ENCODE measurements around the gene CHFR.
"Not testable (repeated sequence)": the region's sequence is repeated elsewhere in the genome, so short reads cannot be mapped to it uniquely, and the experiment has no call there.

Gene CHFR

GRCh38 chr12:132872073-132872855 lies 15.1 kb downstream of the CHFR start:
- Mint-ChIP-seq H3K4me1 (peaks cover 10% of the 10 kb centered on the region), H3K9me3 (no peaks in the 10 kb centered on the region), H3K36me3 (ENCODE audit: insufficient read depth) (peaks cover 55% of the 10 kb centered on the region), H3K27ac (ENCODE audit: low read depth) (peak overlapping the region; percentile 53), H3K4me3 (peak overlapping the region; percentile 34), H3K27me3 (no peaks in the 10 kb centered on the region)
- ATAC-seq (replicated peaks; ENCODE audit: extremely low read depth, poor library complexity, severe bottlenecking) (no peak), DNase-seq (ENCODE audit: low spot score in 2 of 2) (no peak)

- Mint-ChIP-seq H3K4me1 (peaks cover 16% of the 10 kb centered on the region), H3K27me3 (no peaks in the 10 kb centered on the region)
These were observed 17.9 kb downstream of the CHFR start for GRCh38 chr12:132869551-132869950.

GRCh38 chr12:132866251-132866828 lies 21.1 kb downstream of the CHFR start:
- peak overlapping the region; percentile 24 for H3K27ac Mint-ChIP-seq (ENCODE audit: low read depth)
- H3K9me3 Mint-ChIP-seq, result no peaks in the 10 kb centered on the region
- ATAC-seq (replicated peaks; ENCODE audit: extremely low read depth, poor library complexity, severe bottlenecking), result no peak
- no peaks in the 10 kb centered on the region for H3K27me3 Mint-ChIP-seq
- peaks cover 7% of the 10 kb centered on the region for H3K4me1 Mint-ChIP-seq
- DNase-seq (ENCODE audit: low spot score in 2 of 2), result no peak
- peaks cover 39% of the 10 kb centered on the region for H3K36me3 Mint-ChIP-seq (ENCODE audit: insufficient read depth)
- no peak overlapping the region for H3K4me3 Mint-ChIP-seq

More at GRCh38 chr12:132869551-132869950, 17.9 kb downstream of the CHFR start:
- H3K4me3 Mint-ChIP-seq, result no peak overlapping the region
- H3K9me3 Mint-ChIP-seq, result no peaks in the 10 kb centered on the region
- H3K36me3 Mint-ChIP-seq (ENCODE audit: insufficient read depth), result peaks cover 47% of the 10 kb centered on the region
- ATAC-seq (replicated peaks; ENCODE audit: extremely low read depth, poor library complexity, severe bottlenecking) (no peak), DNase-seq (ENCODE audit: low spot score in 2 of 2) (no peak)
- no peak overlapping the region for H3K27ac Mint-ChIP-seq (ENCODE audit: low read depth)

DNA sequence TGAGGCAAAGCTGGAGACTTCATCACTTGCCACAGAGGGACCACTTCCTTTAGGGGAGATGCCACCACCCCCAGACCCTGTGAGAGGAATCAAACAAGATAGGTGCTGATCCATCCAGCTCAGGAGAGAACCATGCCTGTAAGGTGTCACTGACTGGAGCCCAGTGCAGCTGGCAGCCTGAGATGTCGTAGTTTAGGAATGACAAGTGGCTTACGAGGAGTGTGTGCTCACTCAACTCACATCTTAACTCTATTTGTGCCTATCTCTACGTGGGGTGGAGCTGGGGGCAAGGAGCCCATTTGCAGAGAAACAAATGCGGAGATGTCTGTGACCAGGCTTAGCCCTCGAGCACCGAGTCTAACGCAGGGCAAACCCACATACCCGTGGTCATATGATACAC lies 25.8 kb downstream of the CHFR start:
- Mint-ChIP-seq H3K27ac (ENCODE audit: low read depth) (no peak overlapping the region), H3K36me3 (ENCODE audit: insufficient read depth) (peaks cover 45% of the 10 kb centered on the region), H3K4me3 (no peak overlapping the region), H3K27me3 (no peaks in the 10 kb centered on the region), H3K9me3 (no peaks in the 10 kb centered on the region), H3K4me1 (no peaks in the 10 kb centered on the region)
- DNase-seq (ENCODE audit: low spot score in 2 of 2), result no peak
- ATAC-seq (replicated peaks; ENCODE audit: extremely low read depth, poor library complexity, severe bottlenecking), result no peak

GRCh38 chr12:132858718-132859266 lies 28.6 kb downstream of the CHFR start:
- Mint-ChIP-seq H3K27me3 (no peaks in the 10 kb centered on the region), H3K36me3 (ENCODE audit: insufficient read depth) (peaks cover 63% of the 10 kb centered on the region), H3K9me3 (no peaks in the 10 kb centered on the region), H3K4me3 (no peak overlapping the region), H3K4me1 (no peaks in the 10 kb centered on the region), H3K27ac (ENCODE audit: low read depth) (no peak overlapping the region)
- DNase-seq (ENCODE audit: low spot score in 2 of 2) (no peak), ATAC-seq (replicated peaks; ENCODE audit: extremely low read depth, poor library complexity, severe bottlenecking) (no peak)

DNA sequence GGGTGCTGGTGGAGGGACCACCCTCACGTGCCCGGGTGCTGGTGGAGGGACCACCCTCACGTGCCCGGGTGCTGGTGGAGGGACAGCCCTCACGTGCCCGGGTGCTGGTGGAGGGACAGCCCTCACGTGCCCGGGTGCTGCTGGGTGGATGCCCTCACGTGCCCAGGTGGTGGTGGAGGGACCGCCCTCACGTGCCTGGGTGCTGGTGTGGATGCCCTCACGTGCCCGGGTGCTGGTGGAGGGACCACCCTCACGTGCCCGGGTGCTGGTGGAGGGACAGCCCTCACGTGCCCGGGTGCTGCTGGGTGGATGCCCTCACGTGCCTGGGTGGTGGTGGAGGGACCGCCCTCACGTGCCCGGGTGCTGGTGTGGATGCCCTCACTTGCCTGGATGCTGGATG lies 30.4 kb downstream of the CHFR start:
- peaks cover 73% of the 10 kb centered on the region for H3K36me3 Mint-ChIP-seq (ENCODE audit: insufficient read depth)
- H3K4me3 Mint-ChIP-seq; ATAC-seq (replicated peaks; ENCODE audit: extremely low read depth, poor library complexity, severe bottlenecking); H3K9me3 Mint-ChIP-seq; H3K4me1 Mint-ChIP-seq; H3K27me3 Mint-ChIP-seq; H3K27ac Mint-ChIP-seq (ENCODE audit: low read depth); DNase-seq (ENCODE audit: low spot score in 2 of 2): not testable (repeated sequence)

DNA sequence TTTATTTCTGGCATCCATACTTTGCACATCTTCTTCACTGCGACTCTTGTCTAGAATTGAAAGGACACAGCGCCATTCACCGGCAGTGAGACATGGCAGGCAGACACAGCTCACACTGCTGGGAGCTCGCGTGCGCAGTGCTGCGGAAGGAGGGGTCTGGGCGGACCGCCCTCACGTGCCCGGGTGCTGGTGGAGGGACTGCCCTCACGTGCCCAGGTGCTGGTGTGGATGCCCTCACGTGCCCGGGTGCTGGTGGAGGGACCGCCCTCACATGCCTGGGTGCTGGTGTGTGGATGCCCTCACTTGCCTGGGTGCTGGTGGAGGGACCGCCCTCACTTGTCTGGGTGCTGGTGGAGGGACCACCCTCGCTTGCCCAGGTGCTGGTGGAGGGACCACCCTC lies 30.8 kb downstream of the CHFR start:
- H3K36me3 Mint-ChIP-seq (ENCODE audit: insufficient read depth), result peaks cover 76% of the 10 kb centered on the region
- no peak for ATAC-seq (replicated peaks; ENCODE audit: extremely low read depth, poor library complexity, severe bottlenecking)

GRCh38 chr12:132855211-132855610 lies 32.2 kb downstream of the CHFR start:
- not testable (repeated sequence) for DNase-seq (ENCODE audit: low spot score in 2 of 2); H3K4me3 Mint-ChIP-seq; H3K27ac Mint-ChIP-seq (ENCODE audit: low read depth); H3K4me1 Mint-ChIP-seq; ATAC-seq (replicated peaks; ENCODE audit: extremely low read depth, poor library complexity, severe bottlenecking); H3K27me3 Mint-ChIP-seq; H3K9me3 Mint-ChIP-seq
- peaks cover 76% of the 10 kb centered on the region for H3K36me3 Mint-ChIP-seq (ENCODE audit: insufficient read depth)

More for the DNA sequence above, 30.8 kb downstream of the CHFR start:
- H3K4me1 Mint-ChIP-seq, result no peaks in the 10 kb centered on the region
- no peaks in the 10 kb centered on the region for H3K9me3 Mint-ChIP-seq
- no peaks in the 10 kb centered on the region for H3K27me3 Mint-ChIP-seq
- no peak overlapping the region for H3K4me3 Mint-ChIP-seq
- no peak for DNase-seq (ENCODE audit: low spot score in 2 of 2)
- no peak overlapping the region for H3K27ac Mint-ChIP-seq (ENCODE audit: low read depth)

GRCh38 chr12:132853285-132854092 lies 33.9 kb downstream of the CHFR start:
- H3K4me3 Mint-ChIP-seq, result no peak overlapping the region
- no peak overlapping the region for H3K27ac Mint-ChIP-seq (ENCODE audit: low read depth)
- peaks cover 68% of the 10 kb centered on the region for H3K36me3 Mint-ChIP-seq (ENCODE audit: insufficient read depth)
- H3K9me3 Mint-ChIP-seq, result no peaks in the 10 kb centered on the region
- DNase-seq (ENCODE audit: low spot score in 2 of 2), result no peak
- H3K27me3 Mint-ChIP-seq, result no peaks in the 10 kb centered on the region
- no peak for ATAC-seq (replicated peaks; ENCODE audit: extremely low read depth, poor library complexity, severe bottlenecking)
- H3K4me1 Mint-ChIP-seq, result no peaks in the 10 kb centered on the region

GRCh38 chr12:132852496-132852895 lies 34.9 kb downstream of the CHFR start:
- no peak for ATAC-seq (replicated peaks; ENCODE audit: extremely low read depth, poor library complexity, severe bottlenecking)
- H3K27ac Mint-ChIP-seq (ENCODE audit: low read depth), result no peak overlapping the region
- H3K27me3 Mint-ChIP-seq, result no peaks in the 10 kb centered on the region

GRCh38 chr12:132851465-132851864 lies 35.9 kb downstream of the CHFR start:
- H3K36me3 Mint-ChIP-seq (ENCODE audit: insufficient read depth), result peaks cover 67% of the 10 kb centered on the region
- no peaks in the 10 kb centered on the region for H3K4me1 Mint-ChIP-seq
- H3K9me3 Mint-ChIP-seq, result no peaks in the 10 kb centered on the region
- H3K27me3 Mint-ChIP-seq, result no peaks in the 10 kb centered on the region
- H3K4me3 Mint-ChIP-seq, result no peak overlapping the region
- no peak overlapping the region for H3K27ac Mint-ChIP-seq (ENCODE audit: low read depth)
- no peak for ATAC-seq (replicated peaks; ENCODE audit: extremely low read depth, poor library complexity, severe bottlenecking)
- DNase-seq (ENCODE audit: low spot score in 2 of 2), result no peak

More at GRCh38 chr12:132852496-132852895, 34.9 kb downstream of the CHFR start:
- H3K36me3 Mint-ChIP-seq (ENCODE audit: insufficient read depth), result peaks cover 68% of the 10 kb centered on the region
- DNase-seq (ENCODE audit: low spot score in 2 of 2), result no peak
- no peak overlapping the region for H3K4me3 Mint-ChIP-seq
- H3K4me1 Mint-ChIP-seq, result no peaks in the 10 kb centered on the region
- no peaks in the 10 kb centered on the region for H3K9me3 Mint-ChIP-seq

DNA sequence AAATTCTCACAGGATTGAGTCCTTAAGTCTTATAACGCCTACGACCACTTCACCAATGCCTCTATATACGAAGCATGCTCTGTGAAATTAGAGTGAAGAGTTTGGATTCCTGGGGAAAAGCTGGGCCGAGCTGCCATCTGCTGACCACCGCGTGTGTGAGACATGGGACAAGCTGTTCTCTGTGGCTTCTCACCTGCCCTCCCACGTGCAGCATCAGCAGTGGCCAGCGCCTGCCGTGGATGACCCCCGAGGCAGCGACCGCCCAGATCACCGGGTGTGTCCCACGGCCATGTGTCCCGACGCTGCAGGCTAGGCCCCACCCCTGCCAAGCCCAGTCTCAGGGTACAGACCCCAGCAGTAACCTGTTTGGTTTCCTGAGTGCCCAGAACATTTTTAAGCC lies 37.1 kb downstream of the CHFR start:
- Mint-ChIP-seq H3K27me3 (no peaks in the 10 kb centered on the region), H3K4me1 (no peaks in the 10 kb centered on the region), H3K9me3 (no peaks in the 10 kb centered on the region), H3K27ac (ENCODE audit: low read depth) (no peak overlapping the region), H3K36me3 (ENCODE audit: insufficient read depth) (peaks cover 62% of the 10 kb centered on the region), H3K4me3 (no peak overlapping the region)
- DNase-seq (ENCODE audit: low spot score in 2 of 2) (no peak), ATAC-seq (replicated peaks; ENCODE audit: extremely low read depth, poor library complexity, severe bottlenecking) (no peak)

All from central memory CD8-positive, alpha-beta T cell (primary cell).